ENCODE results near the gene IFFO2.

GRCh38 chr1:18871401-18872070 lies 84.9 kb downstream of the IFFO2 start:
- no peak for TF ChIP-seq POLR2A (IDR thresholded peaks at IDR 0.05)
- TF ChIP-seq CTCF (IDR thresholded peaks at IDR 0.05), result no peak
